Anterior cingulate cortex (tissue), 58 donors: ENCODE results near the gene IL36RN.

Experiments used
- DNase-seq, 58 donors: peaks; one replicate each; lab custom pipeline; 2025; lab: John Stamatoyannopoulos, UW

The IL36RN gene

GRCh38 chr2:113058998-113059960, at the start of gene IL36RN:
TSS of gene IL36RN (plus strand) at chr2:113059198. CDS start at chr2:113059439, 241 bp downstream.
- no peak for DNase-seq

- no peak for DNase-seq
Observed at GRCh38 chr2:113009622-113010021, 49.4 kb upstream of the IL36RN start.

DNA sequence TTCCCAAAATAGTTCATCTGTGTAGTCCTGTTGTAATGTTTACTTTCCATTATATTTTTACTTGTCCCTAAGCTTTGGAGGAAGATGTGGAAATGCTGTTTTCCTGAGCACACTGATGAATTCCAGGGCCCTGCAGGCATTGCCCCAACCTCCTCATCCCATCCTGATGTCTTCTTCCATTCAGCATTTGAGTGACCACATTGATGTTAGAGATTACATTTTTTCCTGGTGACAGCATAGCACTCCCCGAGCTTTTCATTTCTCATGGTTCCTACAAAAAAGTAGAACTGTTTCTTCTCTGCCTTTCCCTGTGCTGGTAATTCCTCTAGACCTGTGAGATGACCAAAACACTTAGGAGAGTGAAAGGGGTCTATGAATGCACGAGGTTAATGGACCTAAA, 48.9 kb upstream of the IL36RN start:
- DNase-seq: no peak

DNA sequence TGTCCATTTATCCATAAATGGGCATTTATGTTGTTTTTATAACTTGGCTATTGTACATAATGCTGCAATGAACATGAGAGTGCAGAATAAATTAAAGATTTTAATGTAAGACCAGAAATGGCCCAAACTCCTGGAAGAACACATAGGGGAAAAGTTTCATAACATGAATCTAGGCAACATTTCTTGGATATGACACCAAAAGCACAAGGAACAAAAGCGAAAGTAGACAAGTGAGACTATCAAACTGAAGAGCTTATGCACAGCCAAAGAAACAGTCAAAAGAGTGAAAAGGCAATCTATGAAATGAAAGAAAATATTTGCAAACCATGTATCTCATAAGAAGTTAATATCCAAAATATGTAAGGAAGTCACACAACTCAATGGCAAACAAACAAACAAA, 47.9 kb upstream of the IL36RN start:
- no peak for DNase-seq

DNA sequence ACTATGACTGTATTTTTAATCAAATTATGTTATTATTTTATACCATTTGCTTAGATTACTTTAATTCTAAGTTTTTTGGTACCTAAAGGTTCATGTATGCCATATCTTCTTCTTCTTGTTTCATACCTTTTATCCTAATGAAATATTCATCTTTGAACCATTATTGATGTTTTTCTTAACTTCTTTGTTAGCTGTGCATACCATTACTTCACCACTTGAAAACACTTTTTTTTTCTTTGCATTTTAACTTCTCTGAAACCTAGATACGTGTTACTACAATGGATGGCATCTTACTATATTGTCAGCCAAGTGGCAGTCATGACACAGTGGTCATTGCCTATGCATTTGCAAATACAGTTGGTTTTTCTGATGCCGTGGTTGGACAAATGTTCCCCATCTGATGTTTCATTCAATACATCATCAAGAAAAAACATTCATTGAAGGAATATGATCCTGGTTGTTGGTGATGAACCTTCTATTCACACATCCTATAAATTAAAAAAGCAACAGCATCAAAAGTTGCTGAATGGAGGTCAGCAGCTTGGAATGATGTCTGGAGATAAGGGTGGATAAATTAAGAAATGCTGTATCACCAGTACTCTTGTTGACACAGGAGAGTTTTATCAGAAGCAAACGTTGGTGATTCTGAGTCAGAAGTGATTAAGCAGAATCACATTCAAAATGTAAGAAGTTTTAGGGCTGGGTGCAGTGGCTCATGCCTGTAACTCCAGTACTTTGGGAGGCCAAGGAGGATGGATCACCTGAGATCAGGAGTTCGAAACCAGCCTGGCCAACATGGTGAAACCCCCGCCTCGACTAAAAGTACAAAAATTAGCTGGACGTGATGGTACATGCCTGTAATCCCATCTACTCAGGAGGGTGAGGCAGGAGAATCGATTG, 46.3 kb upstream of the IL36RN start:
- DNase-seq: no peak

DNA sequence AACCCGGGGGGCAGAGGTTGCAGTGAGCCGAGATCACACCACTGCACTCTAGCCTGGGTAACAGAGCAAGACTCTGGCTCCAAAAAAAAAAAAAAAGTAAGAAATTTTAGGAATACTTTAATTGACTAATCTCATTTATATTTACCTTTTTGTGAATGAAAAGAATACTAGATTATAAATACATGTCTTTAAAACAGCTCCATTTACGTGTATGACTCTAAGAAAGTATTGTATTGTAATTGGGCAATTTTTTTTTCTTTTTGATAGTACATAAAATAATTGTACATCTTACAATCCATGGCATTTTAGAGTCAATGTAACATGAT, 45.7 kb upstream of the IL36RN start:
- no peak for DNase-seq

DNA sequence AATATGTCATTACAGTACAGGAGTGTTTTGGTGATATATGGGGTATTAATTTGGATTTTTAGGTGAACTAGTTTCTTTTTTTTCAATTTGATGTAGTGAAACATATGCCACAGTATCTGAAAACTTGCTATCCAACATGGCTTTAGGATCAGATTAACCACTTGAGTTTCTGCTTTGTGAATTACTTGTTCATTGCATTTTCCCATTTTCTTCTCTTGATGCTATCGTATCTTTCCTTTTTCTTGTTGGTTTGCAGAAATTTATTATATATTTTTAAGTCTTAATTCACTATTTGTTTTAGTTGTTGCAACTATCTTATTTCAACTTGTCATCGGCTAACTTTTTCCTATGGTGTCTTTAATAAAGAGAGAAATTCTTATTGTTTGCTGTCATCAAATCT, 44.9 kb upstream of the IL36RN start:
- no peak for DNase-seq

- DNase-seq: no peak
Observed at GRCh38 chr2:113015042-113015441, 44.0 kb upstream of the IL36RN start.

- no peak for DNase-seq
Observed at GRCh38 chr2:113015655-113016054, 43.3 kb upstream of the IL36RN start.

- no peak for DNase-seq
Observed at GRCh38 chr2:113018509-113018908, 40.5 kb upstream of the IL36RN start.

DNA sequence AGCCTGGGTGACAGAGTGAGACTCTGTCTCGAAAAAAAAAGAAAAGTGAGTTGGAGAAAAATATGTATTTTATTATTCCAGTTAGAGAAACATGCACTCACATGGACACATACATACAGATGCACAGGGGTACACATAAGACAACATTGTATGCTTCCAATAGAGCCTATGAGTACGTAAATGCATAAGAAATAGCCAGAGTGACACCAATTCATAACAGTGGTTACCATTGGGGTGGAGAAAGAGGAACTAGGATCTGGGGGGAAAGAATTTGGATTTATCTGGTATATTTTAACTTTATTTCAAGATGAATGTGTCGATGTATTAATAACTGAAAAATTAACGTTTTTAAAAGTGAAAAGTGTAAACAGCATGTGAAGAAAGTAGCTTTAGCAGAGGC, 37.7 kb upstream of the IL36RN start:
- no peak for DNase-seq

- DNase-seq: no peak
Observed at GRCh38 chr2:113024764-113025163, 34.2 kb upstream of the IL36RN start.

GRCh38 chr2:113025737-113026136, 33.3 kb upstream of the IL36RN start:
- no peak for DNase-seq

DNA sequence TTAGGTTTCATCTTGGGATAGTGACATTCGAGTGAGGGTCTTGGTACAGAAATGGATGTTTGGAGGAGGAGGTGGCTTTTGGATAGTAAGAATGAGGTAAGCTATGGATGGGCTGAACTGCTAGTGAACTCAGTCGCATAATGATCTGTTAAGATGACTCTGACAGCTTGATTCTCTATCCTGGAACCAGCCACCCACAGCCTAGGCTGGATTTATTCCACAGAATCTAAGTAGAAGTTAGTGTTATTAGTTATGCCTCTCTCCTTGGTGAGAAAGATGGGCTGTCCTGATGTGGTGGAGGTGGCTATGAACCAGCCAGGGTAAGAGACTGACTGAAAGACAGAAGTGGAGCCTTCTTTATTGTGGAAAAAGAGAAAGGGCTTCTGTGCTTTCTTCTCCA, 31.3 kb upstream of the IL36RN start:
- DNase-seq: peak in 1 of 58 donors; percentile 1

DNA sequence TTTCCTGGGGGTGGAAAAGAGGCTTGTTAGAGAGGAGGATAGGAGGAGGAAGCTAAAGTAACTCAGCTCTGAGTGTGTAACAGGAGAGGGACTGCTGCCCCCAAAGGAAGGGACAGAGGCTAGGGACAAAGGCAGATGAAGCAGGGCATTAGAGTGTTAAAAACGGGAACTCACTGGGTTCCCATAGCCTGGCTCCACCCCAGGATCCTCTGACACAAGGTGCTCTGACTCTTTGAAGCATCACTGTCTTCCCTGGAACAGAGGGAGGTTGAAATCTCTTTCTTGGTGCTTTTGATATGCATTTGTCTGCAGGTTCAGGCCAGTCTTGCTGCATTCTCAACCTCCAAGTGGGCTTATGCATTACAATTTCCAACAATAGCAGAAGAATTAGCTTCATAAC, 30.9 kb upstream of the IL36RN start:
- no peak for DNase-seq

DNA sequence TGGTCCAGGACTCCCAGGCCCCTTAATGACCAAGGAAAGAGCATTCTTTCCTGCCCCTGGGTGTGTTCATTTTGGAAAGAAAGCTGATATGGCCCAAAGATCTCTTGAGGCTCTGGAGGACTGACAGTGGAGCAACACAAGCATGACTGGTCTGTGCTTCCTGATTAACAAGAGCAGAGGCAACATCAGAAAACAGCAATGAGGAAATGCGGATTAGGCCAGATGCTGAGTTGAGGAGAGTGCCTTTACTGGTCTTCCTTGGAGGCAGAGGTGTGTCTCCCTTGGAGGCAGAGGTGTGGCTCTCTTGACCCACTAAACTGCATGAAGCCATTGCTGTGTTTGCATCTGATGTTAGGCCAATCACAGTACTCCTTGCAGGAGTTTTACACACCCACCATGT, 26.3 kb upstream of the IL36RN start:
- DNase-seq: no peak

- DNase-seq: no peak
Observed at GRCh38 chr2:113034016-113034415, 25.0 kb upstream of the IL36RN start.

- DNase-seq: no peak
Observed at GRCh38 chr2:113036763-113037162, 22.2 kb upstream of the IL36RN start.

DNA sequence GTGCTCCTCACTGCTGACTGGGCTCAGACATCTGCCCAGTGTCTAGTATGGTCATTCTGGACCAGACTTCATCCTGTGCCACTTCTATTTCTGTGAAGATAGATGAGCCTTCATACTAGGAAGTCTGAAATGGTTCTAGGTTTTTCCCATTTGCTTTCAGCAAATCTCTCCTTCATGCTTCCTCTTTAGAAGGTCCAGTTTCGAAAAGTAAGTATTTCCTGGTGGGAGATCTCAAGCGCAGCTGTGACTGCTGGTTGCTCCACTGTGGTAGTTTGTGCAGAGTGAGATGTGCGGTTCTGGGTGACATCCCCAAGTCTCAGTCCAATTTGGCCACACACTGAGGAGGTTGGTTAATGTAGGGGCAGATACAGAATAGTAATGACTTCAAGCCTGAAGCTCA, 20.7 kb upstream of the IL36RN start:
- no peak for DNase-seq

DNA sequence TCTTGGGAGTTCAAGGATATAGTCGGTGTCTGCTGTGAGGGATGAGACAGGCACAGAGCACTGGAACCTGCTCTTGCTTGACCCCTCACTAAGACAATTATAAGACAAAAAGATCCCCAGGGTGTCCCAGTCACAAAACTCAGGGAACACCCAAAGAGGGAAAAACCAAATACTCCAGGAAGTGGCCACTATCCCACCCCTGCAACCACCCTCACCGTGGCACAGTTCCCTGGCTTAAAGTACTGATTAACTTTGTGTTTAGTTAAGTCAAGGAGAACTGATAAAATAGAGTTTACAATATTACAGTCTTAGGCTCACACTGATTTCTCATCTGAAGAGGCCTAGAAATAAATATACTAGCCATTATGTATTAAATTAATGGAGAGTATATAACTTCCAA, 19.8 kb upstream of the IL36RN start:
- no peak for DNase-seq

DNA sequence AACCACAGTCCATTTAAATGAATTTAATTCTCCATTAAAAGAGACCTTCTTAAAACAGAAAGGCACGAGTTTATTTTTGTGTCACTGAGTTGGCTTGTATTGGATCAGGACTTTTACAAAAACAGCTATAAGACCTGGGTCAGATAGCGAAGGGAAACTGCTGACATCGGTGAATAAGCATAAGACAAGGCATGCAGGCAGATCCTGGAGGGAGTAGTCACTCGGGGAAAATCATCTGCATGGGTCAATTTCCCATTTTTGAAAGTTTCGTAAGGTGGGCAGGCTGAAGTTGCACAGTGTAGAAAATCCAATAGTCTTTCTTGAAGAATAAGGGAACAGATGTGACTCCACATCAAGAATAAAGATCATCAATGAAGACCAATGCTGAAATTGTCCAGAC, 19.3 kb upstream of the IL36RN start:
- no peak for DNase-seq

DNA sequence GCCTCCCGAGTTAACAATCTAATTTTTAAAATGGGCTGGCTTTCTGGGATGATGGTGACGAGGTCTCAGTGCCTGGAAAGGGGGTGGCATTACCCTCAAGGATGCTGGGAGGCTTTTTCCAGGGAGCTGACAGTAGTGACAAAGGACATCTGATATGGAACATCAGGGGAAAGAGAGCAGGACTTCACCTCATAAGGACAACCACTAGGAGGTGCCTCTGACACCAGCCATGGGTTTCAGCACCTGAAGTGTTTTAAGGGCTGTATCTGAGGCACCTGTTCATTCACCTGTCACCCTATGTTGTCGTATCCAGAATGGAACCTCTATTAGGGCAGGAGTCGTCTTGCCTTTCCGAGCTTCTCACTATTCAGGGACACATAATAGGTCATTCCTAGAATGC, 17.1 kb upstream of the IL36RN start:
- no peak for DNase-seq
